H9 (cell line): ENCODE data around the gene PID1. TPM values are rescaled to one million over a fixed set of nuclear protein-coding genes. Genes with fewer than 3 reads are reported as not detected.

ENCODE experiments used
- DNase-seq: peaks from one replicate; pipeline ENCODE4 v3.0.0-alpha.2; 2017
- H2AFZ ChIP-seq: one replicate; pipeline ENCODE4 v1.6.1; 2013; ENCODE audit warnings: mild to moderate bottlenecking, low read length, control low read depth, moderate library complexity
- H2AK5ac ChIP-seq: 2 replicates; pipeline ENCODE4 v1.6.1; 2013; ENCODE audit warnings: low read length, control low read depth, mixed read lengths; ENCODE audit not compliant: insufficient read length
- H2BK120ac ChIP-seq: one replicate; pipeline ENCODE4 v1.6.1; 2013; ENCODE audit warnings: low read depth, mild to moderate bottlenecking, low read length, control low read depth, inconsistent platforms; ENCODE audit not compliant: poor library complexity, severe bottlenecking
- H2BK12ac ChIP-seq: 2 replicates; pipeline ENCODE4 v1.6.1; 2013; ENCODE audit warnings: low read length, control low read depth, mixed read lengths, low read depth; ENCODE audit not compliant: insufficient read length
- H2BK15ac ChIP-seq: 2 replicates; pipeline ENCODE4 v1.6.1; 2013; ENCODE audit warnings: low read depth, low read length, control low read depth
- H2BK20ac ChIP-seq: one replicate; pipeline ENCODE4 v1.6.1; 2013; ENCODE audit warnings: low read depth, mild to moderate bottlenecking, low read length, control low read depth, inconsistent platforms; ENCODE audit not compliant: poor library complexity, severe bottlenecking
- H2BK5ac ChIP-seq: 2 replicates; pipeline ENCODE4 v1.6.1; 2013; ENCODE audit warnings: low read length, control low read depth, mixed read lengths; ENCODE audit not compliant: insufficient read length
- H3K14ac ChIP-seq: 2 replicates; pipeline ENCODE4 v1.6.1; 2013; ENCODE audit warnings: low read length, control low read depth; ENCODE audit not compliant: insufficient read depth
- H3K18ac ChIP-seq: 2 replicates; pipeline ENCODE4 v1.6.1; 2013; ENCODE audit warnings: low read depth, mild to moderate bottlenecking, mixed read lengths, low read length, control low read depth; ENCODE audit not compliant: insufficient read length
- H3K23ac ChIP-seq: 2 replicates; pipeline ENCODE4 v1.6.1; 2013; ENCODE audit warnings: low read length, control low read depth, mixed read lengths, low read depth; ENCODE audit not compliant: insufficient read length
- H3K23me2 ChIP-seq: 2 replicates; pipeline ENCODE4 v1.6.1; 2013; ENCODE audit warnings: low read depth, mild to moderate bottlenecking, mixed read lengths, low read length, control low read depth; ENCODE audit not compliant: insufficient read length, poor library complexity, severe bottlenecking
- H3K27ac ChIP-seq: 2 replicates; pipeline ENCODE4 v1.5.1; 2013; ENCODE audit warnings: low read length, control low read depth, mixed read lengths, low read depth; ENCODE audit not compliant: insufficient read length
- H3K27me3 ChIP-seq: 2 replicates; pipeline ENCODE4 v1.6.1; 2013; ENCODE audit warnings: low read length, control low read depth, inconsistent platforms; ENCODE audit not compliant: insufficient read depth
- H3K4ac ChIP-seq: 2 replicates; pipeline ENCODE4 v1.6.1; 2013; ENCODE audit warnings: low read depth, mild to moderate bottlenecking, control low read depth, inconsistent platforms, low read length, moderate library complexity
- H3K4me1 ChIP-seq: 2 replicates; pipeline ENCODE4 v1.6.1; 2013; ENCODE audit warnings: low read length, control low read depth, inconsistent platforms; ENCODE audit not compliant: insufficient read depth
- H3K4me2 ChIP-seq: 2 replicates; pipeline ENCODE4 v1.6.1; 2013; ENCODE audit warnings: low read length, control low read depth, mixed read lengths; ENCODE audit not compliant: insufficient read length, insufficient read depth
- H3K56ac ChIP-seq: 2 replicates; pipeline ENCODE4 v1.6.1; 2013; ENCODE audit warnings: low read depth, mild to moderate bottlenecking, mixed read lengths, low read length, control low read depth; ENCODE audit not compliant: insufficient read length
- H3K79me1 ChIP-seq: 2 replicates; pipeline ENCODE4 v1.6.1; 2013; ENCODE audit warnings: low read depth, mild to moderate bottlenecking, moderate library complexity, low read length, control low read depth, inconsistent platforms; ENCODE audit not compliant: insufficient read depth, poor library complexity, severe bottlenecking
- H3K79me2 ChIP-seq: 2 replicates; pipeline ENCODE4 v1.6.1; 2013; ENCODE audit warnings: low read length, control low read depth, inconsistent platforms; ENCODE audit not compliant: insufficient read depth
- H3K9ac ChIP-seq: 2 replicates; pipeline ENCODE4 v1.6.1; 2013; ENCODE audit warnings: low read length, control low read depth, mixed read lengths; ENCODE audit not compliant: insufficient read length; ENCODE audit errors: extremely low read depth
- H3K9me3 ChIP-seq: one replicate; pipeline ENCODE4 v1.6.1; 2013; ENCODE audit warnings: low read depth, low read length, inconsistent platforms; ENCODE audit not compliant: control insufficient read depth
- H3T11ph ChIP-seq: one replicate; pipeline ENCODE4 v1.6.1; 2013; ENCODE audit warnings: mild to moderate bottlenecking, low read length, control low read depth, inconsistent platforms
- H4K20me1 ChIP-seq: one replicate; pipeline ENCODE4 v1.6.1; 2013; ENCODE audit not compliant: control insufficient read depth, insufficient read length, insufficient read depth
- H4K5ac ChIP-seq: 2 replicates; pipeline ENCODE4 v1.6.1; 2013; ENCODE audit warnings: low read depth, mild to moderate bottlenecking, mixed read lengths, low read length, control low read depth; ENCODE audit not compliant: insufficient read length
- H4K8ac ChIP-seq: replicated peaks from 2 replicates; pipeline ENCODE4 v1.6.1; 2013; ENCODE audit warnings: low read length, control low read depth, mixed read lengths, low read depth; ENCODE audit not compliant: insufficient read length
- H4K91ac ChIP-seq: 2 replicates; pipeline ENCODE4 v1.6.1; 2013; ENCODE audit warnings: low read depth, mild to moderate bottlenecking, moderate library complexity, mixed read lengths, low read length, control low read depth; ENCODE audit not compliant: insufficient read length
- H3K27ac Mint-ChIP-seq, 3 experiments: 2 replicates in 2 of 3; 3 replicates in 1 of 3; pipeline ENCODE4 v1.8.0; 2020 to 2021; ENCODE audit warnings: mixed read lengths in 3 of 3, mild to moderate bottlenecking in 1 of 3, moderate library complexity in 1 of 3
- H3K27me3 Mint-ChIP-seq: 2 replicates; pipeline ENCODE4 v1.8.0; 2021; ENCODE audit warnings: low read depth, mild to moderate bottlenecking, moderate library complexity, mixed read lengths
- H3K36me3 Mint-ChIP-seq, 3 experiments: 2 replicates in 2 of 3; 3 replicates in 1 of 3; pipeline ENCODE4 v1.8.0; 2020 to 2021; ENCODE audit warnings: low read depth in 3 of 3, mixed read lengths in 3 of 3; ENCODE audit not compliant: insufficient read depth in 1 of 3
- H3K4me1 Mint-ChIP-seq, 2 experiments: 2 replicates each; pipeline ENCODE4 v1.8.0; 2020; ENCODE audit warnings: mixed read lengths in 2 of 2
- H3K4me3 Mint-ChIP-seq, 2 experiments: 2 replicates in 1 of 2; 3 replicates in 1 of 2; pipeline ENCODE4 v1.8.0; 2020 to 2021; ENCODE audit warnings: mild to moderate bottlenecking in 2 of 2, mixed read lengths in 2 of 2, moderate library complexity in 1 of 2
- H3K9me3 Mint-ChIP-seq, 2 experiments: 2 replicates in 1 of 2; 3 replicates in 1 of 2; pipeline ENCODE4 v1.8.0; 2020; ENCODE audit warnings: mild to moderate bottlenecking in 2 of 2, mixed read lengths in 2 of 2, moderate library complexity in 1 of 2
- WGBS: extraction: QIAGEN DNeasy Blood & Tissue Kit; methylation state at CpG from one replicate; pipeline ENCODE4 v1.1.7; 2013; ENCODE audit warnings: missing lambda C conversion rate, low lambda C conversion rate, mixed read lengths; ENCODE audit not compliant: insufficient read length; ENCODE audit errors: extremely low coverage; 5-methylcytosine and 5-hydroxymethylcytosine counted together
- total RNA-seq: library from RNA; stranded (reverse); gene quantifications from 2 replicates; pipeline ENCODE4 v1.2.1, GENCODE V29; 2021
- TF ChIP-seq, protein P1 (sequence below): fragments of 200-600 bp; sonication (generic); conservative IDR thresholded peaks from 3 replicates; pipeline ENCODE4 v1.8.0; 2021; ENCODE audit warnings: antibody characterized with exemption, mild to moderate bottlenecking

PID1 gene
- total RNA-seq, 1 experiment from 2014 or later = 1.4 TPM

DNA sequence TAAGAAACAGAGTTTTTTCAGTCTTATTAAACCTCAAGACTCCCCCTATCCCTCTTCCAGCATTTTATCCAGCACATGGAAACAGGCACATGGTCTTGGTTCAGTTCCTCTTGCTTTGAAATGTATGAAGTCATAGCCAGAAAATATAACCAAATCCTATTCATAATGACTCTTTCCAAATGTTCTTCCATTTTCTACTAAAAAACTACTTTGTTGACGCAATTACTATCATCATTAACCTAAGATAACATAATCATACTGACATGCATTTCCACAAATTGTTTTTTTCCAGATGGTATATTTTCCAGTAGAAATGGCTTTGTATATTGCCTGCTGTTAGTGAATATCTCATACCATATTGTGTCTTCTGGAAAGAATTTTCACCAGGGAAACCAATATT lies 261.3 kb downstream of the PID1 start:
- Mint-ChIP-seq H3K4me3 (no peak overlapping the region), H3K27me3 (no peaks in the 10 kb centered on the region; the same call in 1 of the 2 replicates), H3K36me3 (no peaks in the 10 kb centered on the region), H3K9me3 (no peaks in the 10 kb centered on the region), H3K4me1 (no peaks in the 10 kb centered on the region), H3K27ac (no peak overlapping the region)
- Histone ChIP-seq H2BK5ac (no peak overlapping the region), H3K4ac (no peak overlapping the region), H3K23ac (no peak overlapping the region), H2BK12ac (no peak overlapping the region), H3K9ac (no peak overlapping the region), H3K27ac (no peak overlapping the region), H4K5ac (no peak overlapping the region), H3K4me2 (no peak overlapping the region), H4K8ac (no peak overlapping the region), H2AFZ (no peak overlapping the region), H3K27me3 (no peaks in the 10 kb centered on the region; the same call in 1 of the 2 replicates), H2BK20ac (no peak overlapping the region), H3K18ac (no peak overlapping the region), H3K9me3 (no peaks in the 10 kb centered on the region), H3K79me2 (no peaks in the 10 kb centered on the region), H4K20me1 (no peaks in the 10 kb centered on the region), H4K91ac (no peak overlapping the region), H3K79me1 (no peaks in the 10 kb centered on the region), H2AK5ac (no peak overlapping the region), H3K56ac (no peak overlapping the region), H3K23me2 (no peaks in the 10 kb centered on the region), H2BK120ac (no peak overlapping the region), H3T11ph (no peak overlapping the region), H3K4me1 (no peaks in the 10 kb centered on the region), H3K14ac (no peak overlapping the region), H2BK15ac (no peak overlapping the region)
- no CpG with 5 or more reads among the region's 1 CpG for WGBS
- no peak for DNase-seq
- TF ChIP-seq, protein P1, sequence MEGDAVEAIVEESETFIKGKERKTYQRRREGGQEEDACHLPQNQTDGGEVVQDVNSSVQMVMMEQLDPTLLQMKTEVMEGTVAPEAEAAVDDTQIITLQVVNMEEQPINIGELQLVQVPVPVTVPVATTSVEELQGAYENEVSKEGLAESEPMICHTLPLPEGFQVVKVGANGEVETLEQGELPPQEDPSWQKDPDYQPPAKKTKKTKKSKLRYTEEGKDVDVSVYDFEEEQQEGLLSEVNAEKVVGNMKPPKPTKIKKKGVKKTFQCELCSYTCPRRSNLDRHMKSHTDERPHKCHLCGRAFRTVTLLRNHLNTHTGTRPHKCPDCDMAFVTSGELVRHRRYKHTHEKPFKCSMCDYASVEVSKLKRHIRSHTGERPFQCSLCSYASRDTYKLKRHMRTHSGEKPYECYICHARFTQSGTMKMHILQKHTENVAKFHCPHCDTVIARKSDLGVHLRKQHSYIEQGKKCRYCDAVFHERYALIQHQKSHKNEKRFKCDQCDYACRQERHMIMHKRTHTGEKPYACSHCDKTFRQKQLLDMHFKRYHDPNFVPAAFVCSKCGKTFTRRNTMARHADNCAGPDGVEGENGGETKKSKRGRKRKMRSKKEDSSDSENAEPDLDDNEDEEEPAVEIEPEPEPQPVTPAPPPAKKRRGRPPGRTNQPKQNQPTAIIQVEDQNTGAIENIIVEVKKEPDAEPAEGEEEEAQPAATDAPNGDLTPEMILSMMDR = no peak
